HG03469 (cell line): ENCODE data around the gene RNASEH2A.

ENCODE experiments used
- ATAC-seq: cut with Tn5 transposase; IDR thresholded peaks from one replicate; pipeline ENCODE4 v1.9.1; 2021; ENCODE audit warnings: mild to moderate bottlenecking, moderate library complexity, moderate number of reproducible peaks; ENCODE audit not compliant: unreplicated experiment

Gene RNASEH2A

GRCh38 chr19:12847159-12848139 is 41.1 kb downstream of the RNASEH2A start:
- no peak for ATAC-seq

DNA sequence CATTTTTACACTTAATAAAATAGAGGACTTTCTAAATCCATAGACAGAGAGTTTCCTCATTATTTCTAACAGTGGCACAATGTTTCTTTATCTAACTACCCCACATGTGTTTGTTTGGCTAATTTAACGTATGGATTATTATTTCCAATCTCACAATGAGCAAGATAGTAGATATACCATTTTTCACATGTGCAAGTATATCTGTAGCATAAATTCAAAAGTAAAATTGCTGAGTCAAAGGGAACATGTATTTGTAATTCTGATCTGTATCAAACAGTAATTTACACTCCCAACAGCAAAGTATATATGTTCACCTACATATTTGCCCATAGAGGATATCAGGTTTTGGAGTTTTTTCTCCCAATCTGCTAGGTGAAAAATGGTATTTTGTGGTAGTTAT is 50.3 kb downstream of the RNASEH2A start:
- no peak for ATAC-seq

- ATAC-seq: no peak
These were observed 51.9 kb downstream of the RNASEH2A start for GRCh38 chr19:12858041-12858928.

DNA sequence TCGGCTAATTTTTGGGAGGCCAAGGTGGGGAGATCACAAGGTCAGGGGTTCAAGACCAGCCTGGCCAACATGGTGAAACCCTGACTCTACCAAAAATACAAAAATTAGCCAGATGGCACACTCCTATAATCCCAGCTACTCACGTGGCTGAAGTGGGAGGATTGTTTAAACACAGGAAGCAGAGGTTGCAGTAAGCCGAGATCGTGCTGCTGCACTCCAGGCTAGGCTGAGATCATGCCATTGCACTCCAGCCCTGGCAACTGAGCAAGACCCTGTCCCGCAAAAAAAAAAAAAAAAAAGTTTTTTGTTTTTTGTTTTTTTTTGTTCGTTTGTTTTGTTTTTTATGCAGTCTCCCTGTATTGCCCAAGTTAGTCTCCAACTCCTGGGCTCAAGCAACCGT is 53.2 kb downstream of the RNASEH2A start:
- no peak for ATAC-seq
